CD4-positive, alpha-beta T cell (primary cell): Measurements from ENCODE around the gene RBM18. TPM values are rescaled to one million over a fixed set of nuclear protein-coding genes. Genes with fewer than 3 reads are reported as not detected.

Experiments
- ATAC-seq: fragments of 200-7000 bp; cut with Tn5 transposase; one replicate; pipeline ENCODE4 v1.10.0; 2022; ENCODE audit warnings: mild to moderate bottlenecking; ENCODE audit not compliant: poor library complexity
- CTCF ChIA-PET: fragments of 350-600 bp; sonication (Branson Sonifier 250); formaldehyde crosslinking; loops from one replicate; lab custom pipeline; 2021; ENCODE audit warnings: antibody characterized with exemption, inconsistent platforms; lab: Charles Lee
- POLR2A ChIA-PET: fragments of 350-600 bp; sonication (Branson Sonifier 250); formaldehyde crosslinking; loops from one replicate; lab custom pipeline; 2021; ENCODE audit warnings: antibody characterized with exemption, inconsistent platforms; lab: Charles Lee
- DNase-seq, 14 experiments: peaks; one replicate each; pipeline ENCODE4 v3.0.0-alpha.2; 2013 to 2020; ENCODE audit warnings: mixed read lengths in 2 of 14
- H3K27ac ChIP-seq, 2 donors: one replicate each; pipeline versions ENCODE4 v1.5.1 to v1.7.0; 2013; ENCODE audit warnings: low read length in 2 of 2, low read depth in 1 of 2, mild to moderate bottlenecking in 1 of 2
- H3K27me3 ChIP-seq, 2 experiments: 1 replicate in 1 of 2; 2 replicates in 1 of 2; pipeline versions ENCODE4 v1.6.1 to v1.7.0; 2013; ENCODE audit warnings: low read length in 2 of 2, control low read depth in 1 of 2, mild to moderate bottlenecking in 1 of 2, moderate library complexity in 1 of 2; ENCODE audit not compliant: insufficient read depth in 2 of 2, control insufficient read depth in 1 of 2
- H3K36me3 ChIP-seq: one replicate; pipeline ENCODE4 v1.6.1; 2013; ENCODE audit warnings: low read length, control low read depth; ENCODE audit not compliant: insufficient read depth
- H3K4me1 ChIP-seq: one replicate; pipeline ENCODE4 v1.6.1; 2013; ENCODE audit warnings: low read length, control low read depth; ENCODE audit not compliant: insufficient read depth
- H3K4me3 ChIP-seq: one replicate; pipeline ENCODE4 v1.5.1; 2013; ENCODE audit warnings: mild to moderate bottlenecking, low read length, moderate library complexity
- H3K9me3 ChIP-seq, 2 experiments: 1 replicate in 1 of 2; 2 replicates in 1 of 2; pipeline versions ENCODE4 v1.6.1 to v1.7.0; 2013; ENCODE audit warnings: low read length in 2 of 2, mild to moderate bottlenecking in 2 of 2, control low read depth in 1 of 2, moderate library complexity in 1 of 2; ENCODE audit not compliant: control insufficient read depth in 1 of 2, insufficient read depth in 1 of 2
- H3K27ac Mint-ChIP-seq: one replicate; pipeline ENCODE4 v1.8.0; 2020; ENCODE audit warnings: mixed read lengths
- H3K27me3 Mint-ChIP-seq: one replicate; pipeline ENCODE4 v1.8.0; 2021; ENCODE audit warnings: mixed read lengths
- H3K36me3 Mint-ChIP-seq: one replicate; pipeline ENCODE4 v1.8.0; 2021; ENCODE audit warnings: low read depth, mixed read lengths
- H3K4me1 Mint-ChIP-seq: one replicate; pipeline ENCODE4 v1.8.0; 2021; ENCODE audit warnings: low read depth, mixed read lengths
- H3K4me3 Mint-ChIP-seq: one replicate; pipeline ENCODE4 v1.8.0; 2020; ENCODE audit warnings: mild to moderate bottlenecking, mixed read lengths
- H3K9me3 Mint-ChIP-seq: one replicate; pipeline ENCODE4 v1.8.0; 2020; ENCODE audit warnings: mixed read lengths
- CTCF ChIP-seq: fragments of 200-600 bp; IDR thresholded peaks from one replicate; pipeline ENCODE4 v1.8.0; 2022; ENCODE audit warnings: antibody characterized with exemption, mild to moderate bottlenecking
- intact Hi-C, 2 experiments: fragments of 100-400 bp; cut with DNase I in 1 of 2; cut with micrococcal nuclease in 1 of 2; formaldehyde crosslinking; loops; one replicate each; pipeline versions ENCODE4 v1.15.1 to v1.9.0; 2023 to 2025; cut with DNase I, micrococcal nuclease
- total RNA-seq, 174 experiments: library from RNA in 2 of 174; stranded (reverse) in 2 of 174; gene quantifications; one replicate each; pipeline ENCODE4 v1.2.3 and lab custom pipeline; 2021 to 2026

Gene RBM18
- total RNA-seq, 2 experiments from 2014 or later = 25.9 to 27.0 TPM

- no peak for DNase-seq
- H3K36me3 Mint-ChIP-seq = peaks cover 93% of the 10 kb centered on the region
- H3K27me3 ChIP-seq = no peaks in the 10 kb centered on the region
- H3K9me3 ChIP-seq = peaks cover 0 to 4% of the 10 kb centered on the region in 2 experiments
- no peak for TF ChIP-seq CTCF
- ChIA-PET POLR2A (no interaction called here), CTCF (interaction anchor here (1.3 kb wide), 1 partner anchor 12 kb away, joined by 3 read pairs; the partner anchor contains the start of genes MRRF and RBM18)
- H3K4me3 ChIP-seq = no peak overlapping the region
- H3K4me3 Mint-ChIP-seq = no peak overlapping the region
- peaks cover 38% of the 10 kb centered on the region for H3K4me1 Mint-ChIP-seq
- H3K9me3 Mint-ChIP-seq = no peaks in the 10 kb centered on the region
- H3K27ac ChIP-seq = no peak overlapping the region
- intact Hi-C loops = no loop called here
- H3K27ac Mint-ChIP-seq = no peak overlapping the region
- peaks cover 11% of the 10 kb centered on the region for H3K36me3 ChIP-seq
- H3K27me3 Mint-ChIP-seq = no peaks in the 10 kb centered on the region
- no peaks in the 10 kb centered on the region for H3K4me1 ChIP-seq
- ATAC-seq = no peak
Measured at GRCh38 chr9:122277285-122277897, 12.8 kb upstream of the RBM18 start.

GRCh38 chr9:122276096-122276495 lies 11.5 kb upstream of the RBM18 start:
- Histone ChIP-seq H3K27me3 (no peaks in the 10 kb centered on the region), H3K4me1 (no peaks in the 10 kb centered on the region), H3K36me3 (peaks cover 15% of the 10 kb centered on the region), H3K4me3 (no peak overlapping the region), H3K9me3 (peaks cover 0 to 4% of the 10 kb centered on the region in 2 experiments), H3K27ac (no peak overlapping the region)
- ATAC-seq (no peak), DNase-seq (no peak)
- ChIA-PET CTCF (interaction anchor here (1.3 kb wide), 1 partner anchor 11 kb away, joined by 3 read pairs; the partner anchor contains the start of genes MRRF and RBM18), POLR2A (no interaction called here)
- TF ChIP-seq CTCF = no peak
- Mint-ChIP-seq H3K27me3 (no peaks in the 10 kb centered on the region), H3K27ac (no peak overlapping the region), H3K4me3 (no peak overlapping the region), H3K4me1 (peaks cover 49% of the 10 kb centered on the region), H3K36me3 (peaks cover 93% of the 10 kb centered on the region), H3K9me3 (no peaks in the 10 kb centered on the region)
- intact Hi-C loops = no loop called here

DNA sequence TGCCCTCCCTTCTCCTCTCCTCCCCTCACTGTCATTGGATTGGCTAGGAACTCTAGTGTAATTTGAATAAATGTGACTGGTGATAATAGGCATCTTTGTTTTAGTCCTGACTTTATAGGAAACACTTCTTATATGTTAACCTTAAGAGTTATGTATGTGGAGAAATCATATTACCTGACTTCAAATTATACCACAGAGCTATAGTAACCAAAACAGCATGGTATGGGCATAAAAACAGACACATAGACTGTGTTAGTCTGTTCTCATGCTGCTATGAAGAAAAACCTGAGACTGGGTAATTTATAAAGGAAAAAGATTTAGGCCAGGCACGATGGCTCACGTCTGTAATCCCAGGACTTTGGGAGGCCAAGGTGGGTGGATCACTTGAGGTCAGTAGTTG lies 9.4 kb upstream of the RBM18 start:
- H3K27ac ChIP-seq = no peak overlapping the region
- intact Hi-C loops = no loop called here
- ChIA-PET CTCF (no interaction called here), POLR2A (no interaction called here)
- Mint-ChIP-seq H3K4me3 (no peak overlapping the region), H3K9me3 (no peaks in the 10 kb centered on the region), H3K4me1 (peaks cover 48% of the 10 kb centered on the region), H3K27me3 (no peaks in the 10 kb centered on the region), H3K27ac (no peak overlapping the region), H3K36me3 (peaks cover 78% of the 10 kb centered on the region)
- H3K36me3 ChIP-seq = peaks cover 12% of the 10 kb centered on the region
- H3K9me3 ChIP-seq = peaks cover 0 to 4% of the 10 kb centered on the region in 2 experiments
- ATAC-seq (no peak), DNase-seq (no peak)
- H3K4me3 ChIP-seq = no peak overlapping the region
- no peaks in the 10 kb centered on the region for H3K27me3 ChIP-seq
- no peak for TF ChIP-seq CTCF
- no peaks in the 10 kb centered on the region for H3K4me1 ChIP-seq
